MM.1S (cell line): ENCODE measurements around the gene NKAP.

Experiments
- CTCF ChIP-seq: fragments of 300-600 bp; sonication (generic); IDR thresholded peaks from 2 replicates; pipeline ENCODE4 v1.5.1; 2016; ENCODE audit warnings: antibody characterized with exemption, low read length, mixed read lengths
- EZH2 ChIP-seq: fragments of 300-600 bp; sonication (generic); optimal IDR thresholded peaks from 2 replicates; pipeline ENCODE3; 2017; ENCODE audit warnings: low read depth, mild to moderate bottlenecking, antibody characterized with exemption, low read length, mixed read lengths
- EZH2phosphoT487 ChIP-seq: fragments of 300-600 bp; sonication (generic); IDR thresholded peaks from 2 replicates; pipeline ENCODE4 v1.6.1; 2018; ENCODE audit warnings: antibody characterized with exemption, low read length

GRCh38 chrX:119982145-119982544 is 38.6 kb upstream of the NKAP start:
- TF ChIP-seq EZH2: no peak
- TF ChIP-seq CTCF: no peak
- no peak for TF ChIP-seq EZH2phosphoT487
